Mammary epithelial cell (primary cell): Measurements from ENCODE around the gene DCLRE1C.

Experiments used
- EZH2 ChIP-seq: IDR thresholded peaks from 2 replicates; pipeline ENCODE4 v1.6.1; 2012; ENCODE audit warnings: low read length, inconsistent platforms, borderline replicate concordance
- TF ChIP-seq, protein P1 (sequence below), 2 donors: IDR thresholded peaks in 1 of 2; conservative IDR thresholded peaks in 1 of 2; 2 replicates each; pipeline ENCODE4 v1.5.1; 2011 to 2012; ENCODE audit warnings: inconsistent platforms in 2 of 2, low read length in 2 of 2, mild to moderate bottlenecking in 2 of 2, control low read depth in 1 of 2, low read depth in 1 of 2; ENCODE audit not compliant: insufficient read depth in 1 of 2; ENCODE audit errors: extremely low read depth in 1 of 2

DNA sequence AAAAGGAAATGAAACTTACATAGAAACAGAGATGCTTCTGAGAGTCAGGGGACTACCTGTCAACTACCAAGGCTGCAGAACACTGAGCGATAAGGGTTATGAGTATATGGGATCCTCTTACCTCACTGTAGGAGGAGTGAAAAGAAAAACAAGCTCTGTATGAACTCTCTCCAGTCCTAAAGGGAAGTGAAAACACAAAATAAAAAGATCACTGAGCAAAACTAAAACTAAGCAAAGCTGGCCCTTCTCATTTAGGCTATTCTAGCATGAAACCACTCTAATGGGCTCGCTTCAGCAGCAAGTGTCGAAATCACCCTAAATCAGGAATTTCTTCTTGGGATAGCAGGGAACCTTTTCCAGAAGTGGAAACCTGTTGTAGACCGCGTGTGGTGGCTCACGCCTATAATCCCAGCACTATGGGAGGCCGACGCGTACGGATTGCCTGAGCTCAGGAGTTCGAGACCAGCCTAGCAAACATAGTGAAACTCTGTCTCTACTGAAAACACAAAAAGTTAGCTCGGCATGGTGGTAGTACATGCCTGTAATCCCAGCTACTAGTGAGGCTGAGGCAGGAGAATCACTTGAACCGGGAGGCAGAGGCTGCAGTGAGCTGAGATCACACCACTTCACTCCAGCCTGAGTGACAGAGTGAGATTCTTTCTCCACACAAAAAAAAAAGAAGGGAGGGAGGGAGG is 27.0 kb downstream of the DCLRE1C start:
- no peak for TF ChIP-seq EZH2
- TF ChIP-seq, protein P1, sequence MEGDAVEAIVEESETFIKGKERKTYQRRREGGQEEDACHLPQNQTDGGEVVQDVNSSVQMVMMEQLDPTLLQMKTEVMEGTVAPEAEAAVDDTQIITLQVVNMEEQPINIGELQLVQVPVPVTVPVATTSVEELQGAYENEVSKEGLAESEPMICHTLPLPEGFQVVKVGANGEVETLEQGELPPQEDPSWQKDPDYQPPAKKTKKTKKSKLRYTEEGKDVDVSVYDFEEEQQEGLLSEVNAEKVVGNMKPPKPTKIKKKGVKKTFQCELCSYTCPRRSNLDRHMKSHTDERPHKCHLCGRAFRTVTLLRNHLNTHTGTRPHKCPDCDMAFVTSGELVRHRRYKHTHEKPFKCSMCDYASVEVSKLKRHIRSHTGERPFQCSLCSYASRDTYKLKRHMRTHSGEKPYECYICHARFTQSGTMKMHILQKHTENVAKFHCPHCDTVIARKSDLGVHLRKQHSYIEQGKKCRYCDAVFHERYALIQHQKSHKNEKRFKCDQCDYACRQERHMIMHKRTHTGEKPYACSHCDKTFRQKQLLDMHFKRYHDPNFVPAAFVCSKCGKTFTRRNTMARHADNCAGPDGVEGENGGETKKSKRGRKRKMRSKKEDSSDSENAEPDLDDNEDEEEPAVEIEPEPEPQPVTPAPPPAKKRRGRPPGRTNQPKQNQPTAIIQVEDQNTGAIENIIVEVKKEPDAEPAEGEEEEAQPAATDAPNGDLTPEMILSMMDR (conservative IDR thresholded peaks at IDR 0.05 in 1 of 2, IDR thresholded peaks at IDR 0.05 in 1 of 2; ENCODE audit: extremely low read depth in 1 of 2, insufficient read depth in 1 of 2, low read depth in 1 of 2, low read length in 2 of 2) = no peak
